ENCODE results near the gene NFATC2.
"Not testable (repeated sequence)": the region's sequence is repeated elsewhere in the genome, so short reads cannot be mapped to it uniquely, and the experiment has no call there.

Gene NFATC2

DNA sequence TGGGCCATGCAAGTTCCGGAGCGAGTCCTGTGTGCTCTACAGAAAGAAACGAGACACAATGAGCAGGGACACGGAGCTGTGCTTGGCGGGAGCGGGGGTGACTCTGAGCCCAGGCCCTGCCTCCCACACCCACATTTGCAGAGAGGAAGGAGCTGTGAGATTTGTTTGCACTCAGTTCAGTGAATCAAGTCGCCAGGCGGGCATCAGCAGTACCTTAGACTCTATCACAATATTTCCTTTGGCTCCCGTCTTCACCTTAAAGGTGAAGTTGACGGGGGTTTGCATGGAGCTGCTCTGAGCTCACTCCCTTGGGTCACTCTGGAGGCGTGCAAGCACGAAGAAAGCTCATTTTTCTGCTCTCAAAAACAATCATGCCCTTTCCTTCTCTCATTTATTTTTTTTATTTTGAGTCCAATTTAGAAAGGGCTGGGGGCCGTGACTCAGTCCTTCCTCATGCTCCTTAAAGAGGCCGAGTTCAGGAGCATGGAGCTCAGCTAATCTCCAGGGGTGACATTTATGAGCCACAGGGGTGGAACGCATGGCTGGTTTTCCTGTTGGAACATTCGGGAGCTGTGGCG lies 188.2 kb downstream of the NFATC2 start:
- Histone ChIP-seq H3K4me3 (ENCODE audit: low read length) (no peak overlapping the region), H3K4me1 (ENCODE audit: insufficient read depth, low read length) (no peaks in the 10 kb centered on the region), H3K9ac (ENCODE audit: low read depth, low read length) (no peak overlapping the region), H3K36me3 (ENCODE audit: insufficient read depth, low read length) (no peaks in the 10 kb centered on the region), H3K9me3 (ENCODE audit: insufficient read depth, low read depth, low read length) (no peaks in the 10 kb centered on the region), H3K27me3 (ENCODE audit: insufficient read depth, low read length) (no peaks in the 10 kb centered on the region), H3K27ac (ENCODE audit: low read depth, low read length) (no peak overlapping the region)
- 94% methylated on average over 17 of the region's 17 CpGs for WGBS

DNA sequence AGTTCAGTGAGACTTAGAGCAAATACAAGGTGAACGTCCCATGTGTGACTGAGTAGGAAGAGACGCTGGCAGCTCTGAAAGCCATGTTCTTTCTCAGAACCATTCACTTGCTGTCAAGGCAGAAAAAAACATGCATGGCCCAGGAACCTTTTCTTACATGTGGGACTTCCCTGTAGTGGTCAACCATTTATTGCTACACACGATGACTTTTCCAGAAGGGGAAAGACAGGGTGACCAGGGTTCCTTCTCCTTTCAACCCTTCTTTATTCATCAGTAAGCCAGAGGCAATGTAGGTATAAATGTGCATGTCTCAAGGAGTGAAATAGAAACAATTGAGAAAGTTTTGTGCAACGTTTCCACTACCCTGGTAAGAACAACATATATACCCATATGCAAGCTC lies 189.0 kb downstream of the NFATC2 start:
- Histone ChIP-seq H3K27me3 (ENCODE audit: insufficient read depth, low read length) (no peaks in the 10 kb centered on the region), H3K27ac (ENCODE audit: low read depth, low read length) (no peak overlapping the region), H3K4me1 (ENCODE audit: insufficient read depth, low read length) (no peaks in the 10 kb centered on the region), H3K36me3 (ENCODE audit: insufficient read depth, low read length) (no peaks in the 10 kb centered on the region), H3K9ac (ENCODE audit: low read depth, low read length) (no peak overlapping the region), H3K9me3 (ENCODE audit: insufficient read depth, low read depth, low read length) (no peaks in the 10 kb centered on the region), H3K4me3 (ENCODE audit: low read length) (no peak overlapping the region)
- WGBS = 94% methylated on average over 4 of the region's 4 CpGs

DNA sequence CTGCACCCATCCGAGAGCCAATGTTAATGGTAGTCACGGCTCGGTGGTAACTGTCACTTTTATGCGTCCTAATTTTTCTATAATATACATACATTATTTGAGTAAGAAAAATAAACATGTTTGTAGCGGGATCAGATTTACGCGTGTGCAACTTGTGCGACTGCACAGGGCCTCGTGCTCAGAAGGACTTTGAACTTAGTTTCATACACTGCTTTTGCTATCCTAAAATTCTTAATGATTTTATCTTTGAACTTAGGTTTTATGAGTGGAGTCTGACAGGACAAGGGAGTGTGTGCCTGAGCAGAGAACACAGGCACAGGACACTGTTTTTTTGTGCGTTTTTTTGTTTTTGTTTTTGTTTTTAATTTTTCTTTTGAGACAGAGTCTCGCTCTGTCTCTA lies 189.7 kb downstream of the NFATC2 start:
- Histone ChIP-seq H3K36me3 (ENCODE audit: insufficient read depth, low read length) (no peaks in the 10 kb centered on the region), H3K9me3 (ENCODE audit: insufficient read depth, low read depth, low read length) (no peaks in the 10 kb centered on the region), H3K27me3 (ENCODE audit: insufficient read depth, low read length) (no peaks in the 10 kb centered on the region), H3K4me1 (ENCODE audit: insufficient read depth, low read length) (no peaks in the 10 kb centered on the region), H3K9ac (ENCODE audit: low read depth, low read length) (no peak overlapping the region), H3K4me3 (ENCODE audit: low read length) (no peak overlapping the region), H3K27ac (ENCODE audit: low read depth, low read length) (no peak overlapping the region)
- WGBS = 90% methylated on average over 8 of the region's 11 CpGs

DNA sequence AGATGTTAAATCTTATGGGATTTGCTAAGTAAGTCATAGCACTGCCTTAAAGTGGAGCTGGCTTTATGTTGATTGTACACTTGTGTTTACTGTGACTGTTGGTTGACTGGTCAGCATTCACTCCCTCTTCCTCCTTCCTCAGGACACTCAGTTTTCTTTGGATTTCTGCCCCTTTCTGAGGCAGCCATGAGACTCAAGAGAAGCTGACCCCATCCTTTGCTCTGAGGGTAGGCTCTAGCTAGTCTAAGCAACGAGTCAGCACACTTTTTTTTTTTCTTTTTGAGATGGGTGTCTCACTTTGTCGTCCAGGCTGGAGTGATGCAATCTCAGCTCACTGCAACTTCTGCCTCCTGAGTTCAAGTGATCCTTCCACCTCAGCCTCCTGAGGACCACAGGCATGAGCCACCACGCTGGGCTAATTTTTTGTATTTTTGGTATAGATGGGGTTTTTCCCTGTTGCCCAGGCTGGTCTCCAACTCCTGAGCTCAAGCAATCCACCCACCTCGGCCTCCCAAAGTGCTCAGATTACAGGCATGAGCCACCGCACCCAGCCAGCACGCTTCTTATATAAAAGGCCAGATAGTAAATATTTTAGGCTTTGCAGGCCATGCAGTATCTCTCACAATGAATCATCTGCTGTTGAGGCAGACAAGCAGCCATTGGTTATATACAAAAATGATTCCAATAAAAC lies 191.4 kb downstream of the NFATC2 start:
- Histone ChIP-seq H3K27me3 (ENCODE audit: insufficient read depth, low read length) (no peaks in the 10 kb centered on the region), H3K36me3 (ENCODE audit: insufficient read depth, low read length) (no peaks in the 10 kb centered on the region), H3K4me1 (ENCODE audit: insufficient read depth, low read length) (no peaks in the 10 kb centered on the region), H3K4me3 (ENCODE audit: low read length) (no peak overlapping the region), H3K9me3 (ENCODE audit: insufficient read depth, low read depth, low read length) (no peaks in the 10 kb centered on the region), H3K9ac (ENCODE audit: low read depth, low read length) (no peak overlapping the region), H3K27ac (ENCODE audit: low read depth, low read length) (no peak overlapping the region)
- 89% methylated on average over 6 of the region's 6 CpGs for WGBS

DNA sequence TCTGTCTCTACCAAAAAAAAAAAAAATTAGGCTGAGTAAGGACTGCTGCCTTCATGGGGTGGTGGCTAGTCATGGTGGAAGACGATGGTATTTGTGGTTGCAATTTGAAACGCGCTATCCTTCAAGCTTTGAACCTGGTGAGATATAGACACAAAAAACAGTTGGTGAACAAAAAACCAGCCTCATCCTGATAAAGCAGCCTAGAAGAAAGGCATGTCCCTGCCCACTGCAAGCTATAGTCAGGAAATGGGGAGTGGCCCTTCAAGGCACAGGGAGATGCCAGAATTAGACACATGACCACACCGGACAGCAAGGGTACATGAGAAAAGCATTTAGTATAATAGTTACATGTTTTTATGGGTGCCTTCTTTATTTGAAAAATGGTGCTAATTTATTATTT lies 193.6 kb downstream of the NFATC2 start:
- H3K4me1 ChIP-seq (ENCODE audit: insufficient read depth, low read length) = no peaks in the 10 kb centered on the region
- H3K27me3 ChIP-seq (ENCODE audit: insufficient read depth, low read length) = no peaks in the 10 kb centered on the region
- no peaks in the 10 kb centered on the region for H3K36me3 ChIP-seq (ENCODE audit: insufficient read depth, low read length)
- no peak overlapping the region for H3K27ac ChIP-seq (ENCODE audit: low read depth, low read length)
- H3K9ac ChIP-seq (ENCODE audit: low read depth, low read length) = no peak overlapping the region
- 94% methylated on average over 4 of the region's 4 CpGs for WGBS
- no peak overlapping the region for H3K4me3 ChIP-seq (ENCODE audit: low read length)
- H3K9me3 ChIP-seq (ENCODE audit: insufficient read depth, low read depth, low read length) = 0 out of 2 replicates have a peak, but pooled peaks cover 4% of the 10 kb centered on the region

DNA sequence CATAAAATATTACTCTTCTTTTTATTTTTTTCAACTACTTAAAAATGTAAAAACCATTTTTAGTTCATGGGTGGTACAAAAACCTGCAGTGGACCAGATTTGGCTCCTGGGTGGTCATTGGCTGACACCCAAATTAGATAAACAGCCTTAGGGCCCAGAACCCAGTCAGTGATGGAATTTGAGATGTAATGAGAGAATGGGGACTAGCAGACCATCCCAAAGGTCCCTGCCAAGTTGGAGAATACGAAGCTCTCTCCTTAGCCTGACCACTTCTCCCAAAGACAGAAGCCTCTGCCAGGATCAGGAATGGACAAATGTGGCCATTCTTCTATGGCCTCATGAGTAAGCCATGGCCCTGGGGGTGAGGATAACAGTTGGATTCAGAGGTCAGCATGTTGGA lies 194.7 kb downstream of the NFATC2 start:
- no peaks in the 10 kb centered on the region for H3K36me3 ChIP-seq (ENCODE audit: insufficient read depth, low read length)
- H3K9me3 ChIP-seq (ENCODE audit: insufficient read depth, low read depth, low read length) = 0 out of 2 replicates have a peak, but pooled peaks cover 4% of the 10 kb centered on the region
- H3K9ac ChIP-seq (ENCODE audit: low read depth, low read length) = no peak overlapping the region
- WGBS = 94% methylated on average over 1 of the region's 1 CpG
- no peak overlapping the region for H3K4me3 ChIP-seq (ENCODE audit: low read length)
- no peak overlapping the region for H3K27ac ChIP-seq (ENCODE audit: low read depth, low read length)
- H3K4me1 ChIP-seq (ENCODE audit: insufficient read depth, low read length) = no peaks in the 10 kb centered on the region
- H3K27me3 ChIP-seq (ENCODE audit: insufficient read depth, low read length) = no peaks in the 10 kb centered on the region

DNA sequence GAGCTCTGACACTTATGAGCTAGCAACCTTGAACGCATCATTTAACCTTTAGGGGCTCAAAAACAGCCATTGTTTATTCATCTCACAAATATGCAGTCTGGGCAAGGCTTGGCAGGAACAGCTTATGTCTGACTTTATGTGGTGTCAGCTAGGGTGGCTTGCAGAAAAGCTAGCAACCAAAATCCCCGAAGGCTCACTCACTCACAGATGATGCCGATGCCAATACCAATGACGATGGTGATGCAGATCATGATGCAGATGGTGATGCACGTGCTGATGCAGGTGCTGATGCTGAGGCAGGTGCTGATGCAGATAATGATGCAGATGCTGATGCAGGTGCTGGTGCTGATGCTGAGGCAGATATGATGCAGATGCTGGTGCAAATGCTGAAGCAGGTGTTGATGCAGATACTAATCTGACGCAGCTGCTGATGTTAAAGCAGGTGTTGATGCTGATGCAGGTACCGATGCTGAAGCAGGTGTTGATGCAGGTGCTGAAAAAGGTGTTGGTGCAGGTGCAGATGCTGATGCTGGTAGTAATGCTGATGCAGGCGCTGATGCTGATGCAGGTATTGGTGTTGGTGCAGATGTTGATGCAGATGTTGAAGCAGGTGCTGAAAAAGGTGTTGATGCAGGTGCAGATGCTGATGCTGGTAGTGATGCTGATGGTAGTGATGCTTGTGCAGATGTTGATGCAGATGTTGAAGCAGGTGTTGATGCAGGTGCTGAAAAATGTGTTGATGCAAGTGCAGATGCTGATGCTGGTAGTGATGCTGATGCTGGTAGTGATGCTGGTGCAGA lies 195.6 kb downstream of the NFATC2 start:
- H3K27ac ChIP-seq (ENCODE audit: low read depth, low read length) = no peak overlapping the region
- WGBS = 90% methylated on average over 8 of the region's 8 CpGs
- H3K4me1 ChIP-seq (ENCODE audit: insufficient read depth, low read length) = no peaks in the 10 kb centered on the region

DNA sequence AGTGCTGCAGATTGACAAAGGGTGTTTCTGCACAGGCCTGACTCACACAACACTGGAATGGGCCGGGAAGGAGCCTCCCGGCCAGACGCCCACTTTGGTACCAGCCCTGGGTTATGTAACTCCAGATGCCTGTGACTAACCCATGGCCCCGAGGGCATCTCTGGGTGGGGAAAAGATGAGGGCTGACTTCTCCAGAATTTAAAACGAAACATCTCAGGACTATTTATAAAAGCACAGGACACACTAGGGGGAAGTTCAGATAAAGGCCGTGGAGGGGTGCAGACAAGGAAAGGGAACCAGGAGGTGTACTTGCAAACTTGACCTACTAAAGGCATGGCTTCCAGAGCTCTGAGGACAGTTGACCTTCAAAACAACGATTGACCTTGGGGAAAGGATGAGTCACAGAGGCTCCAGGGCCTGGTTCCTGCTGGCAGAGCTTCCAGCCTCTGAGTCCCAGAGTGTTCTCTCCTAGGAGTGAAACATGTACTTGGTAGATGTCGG lies 196.9 kb downstream of the NFATC2 start:
- Histone ChIP-seq H3K36me3 (ENCODE audit: insufficient read depth, low read length) (no peaks in the 10 kb centered on the region), H3K27ac (ENCODE audit: low read depth, low read length) (no peak overlapping the region), H3K27me3 (ENCODE audit: insufficient read depth, low read length) (no peaks in the 10 kb centered on the region), H3K4me3 (ENCODE audit: low read length) (no peak overlapping the region), H3K4me1 (ENCODE audit: insufficient read depth, low read length) (no peaks in the 10 kb centered on the region), H3K9me3 (ENCODE audit: insufficient read depth, low read depth, low read length) (0 out of 2 replicates have a peak, but pooled peaks cover 4% of the 10 kb centered on the region), H3K9ac (ENCODE audit: low read depth, low read length) (no peak overlapping the region)
- 90% methylated on average over 7 of the region's 8 CpGs for WGBS

More for the DNA sequence above, 195.6 kb downstream of the NFATC2 start:
- Histone ChIP-seq H3K9me3 (ENCODE audit: insufficient read depth, low read depth, low read length) (0 out of 2 replicates have a peak, but pooled peaks cover 4% of the 10 kb centered on the region), H3K4me3 (ENCODE audit: low read length) (no peak overlapping the region), H3K36me3 (ENCODE audit: insufficient read depth, low read length) (no peaks in the 10 kb centered on the region), H3K27me3 (ENCODE audit: insufficient read depth, low read length) (no peaks in the 10 kb centered on the region), H3K9ac (ENCODE audit: low read depth, low read length) (no peak overlapping the region)

DNA sequence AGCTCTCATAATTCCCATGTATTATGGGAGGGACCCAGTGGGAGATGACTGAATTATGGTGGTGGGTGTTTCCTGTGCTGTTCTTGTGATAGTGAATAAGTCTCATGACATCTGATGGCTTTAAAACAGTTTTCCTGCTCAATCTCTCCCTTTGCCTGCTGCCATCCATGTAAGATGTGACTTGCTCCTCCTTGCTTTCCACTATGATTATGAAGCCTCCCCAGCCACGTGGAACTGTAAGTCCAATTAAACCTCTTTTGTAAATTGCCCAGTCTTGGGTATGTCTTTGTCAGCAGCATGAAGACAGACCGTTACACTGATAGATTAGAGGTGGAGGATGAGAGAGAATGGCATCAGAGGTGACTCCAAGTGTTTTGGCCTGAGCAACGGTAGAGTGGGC lies 198.7 kb downstream of the NFATC2 start:
- not testable (repeated sequence) for H3K9me3 ChIP-seq (ENCODE audit: insufficient read depth, low read depth, low read length); H3K27me3 ChIP-seq (ENCODE audit: insufficient read depth, low read length); H3K4me3 ChIP-seq (ENCODE audit: low read length); H3K9ac ChIP-seq (ENCODE audit: low read depth, low read length); H3K27ac ChIP-seq (ENCODE audit: low read depth, low read length); H3K4me1 ChIP-seq (ENCODE audit: insufficient read depth, low read length); H3K36me3 ChIP-seq (ENCODE audit: insufficient read depth, low read length)
- 88% methylated on average over 3 of the region's 3 CpGs for WGBS

DNA sequence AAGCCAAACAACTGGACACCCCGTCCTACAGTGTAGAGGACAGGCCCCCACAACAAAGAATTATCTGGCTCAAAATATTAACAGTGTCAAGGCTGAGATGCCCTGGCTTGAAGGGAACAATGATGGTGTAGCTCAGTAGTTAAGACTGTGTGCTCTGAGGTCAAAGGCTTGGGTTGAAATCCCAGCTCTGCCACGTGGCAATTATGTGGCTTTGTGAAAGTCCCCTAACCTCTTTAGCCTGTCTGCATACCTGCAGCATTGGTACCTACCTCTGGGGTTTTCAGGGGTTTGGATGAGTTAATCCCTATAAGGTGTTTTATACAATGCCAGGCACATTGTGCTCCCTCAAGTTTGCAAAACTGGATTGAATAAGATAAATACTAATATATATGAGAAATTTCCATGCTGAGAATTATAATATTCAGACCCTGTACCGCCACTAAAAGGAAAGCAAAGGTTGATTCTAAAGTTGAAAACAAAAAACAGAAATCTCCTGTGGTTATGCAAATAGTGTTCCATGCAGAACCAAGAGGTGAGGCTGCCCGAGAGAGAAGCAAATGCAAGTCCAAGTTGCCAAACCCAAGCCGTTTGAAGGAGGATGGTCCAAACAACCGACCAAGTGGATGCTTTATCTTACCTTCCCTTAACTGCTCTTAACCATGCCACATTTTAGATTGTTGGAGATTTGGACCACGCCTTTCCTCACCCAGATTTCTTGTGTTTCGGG lies 199.8 kb downstream of the NFATC2 start:
- H3K27ac ChIP-seq (ENCODE audit: low read depth, low read length) = no peak overlapping the region
- H3K4me1 ChIP-seq (ENCODE audit: insufficient read depth, low read length) = no peaks in the 10 kb centered on the region
- H3K9ac ChIP-seq (ENCODE audit: low read depth, low read length) = no peak overlapping the region
- 82% methylated on average over 8 of the region's 8 CpGs for WGBS
- H3K9me3 ChIP-seq (ENCODE audit: insufficient read depth, low read depth, low read length) = 0 out of 2 replicates have a peak, but pooled peaks cover 4% of the 10 kb centered on the region
- H3K4me3 ChIP-seq (ENCODE audit: low read length) = no peak overlapping the region
- H3K27me3 ChIP-seq (ENCODE audit: insufficient read depth, low read length) = no peaks in the 10 kb centered on the region
- H3K36me3 ChIP-seq (ENCODE audit: insufficient read depth, low read length) = no peaks in the 10 kb centered on the region
